ENCODE measurements around the gene NR1D1. TPM values are rescaled to one million over a fixed set of nuclear protein-coding genes. Genes with fewer than 3 reads are reported as not detected.

Gene NR1D1
- total and polyA plus RNA-seq, 2 of the 13 experiments (the other 11 are each of a cell fraction or from before 2014, with no cell fraction given): 2.1 to 2.7 TPM

GRCh38 chr17:40087903-40088718, 12.3 kb downstream of the NR1D1 start (continued):
- TF ChIP-seq ESRRA (CRISPR knock-in tag; IDR thresholded peaks at IDR 0.05; ENCODE audit: low read depth) (peak; percentile 83; the same call in 1 of the 2 replicates), ZNF333 (CRISPR knock-in tag; IDR thresholded peaks at IDR 0.05; ENCODE audit: borderline replicate concordance) (no peak), YY1 (IDR thresholded peaks at IDR 0.05; ENCODE audit: insufficient read depth, insufficient replicate concordance, low read depth, low read length) (peak; percentile 39), ARID2 (CRISPR knock-in tag; IDR thresholded peaks at IDR 0.05; ENCODE audit: borderline replicate concordance) (no peak), ZBTB38 (CRISPR knock-in tag; IDR thresholded peaks at IDR 0.05) (peak; percentile 50; the same call in 1 of the 2 replicates), SNAPC2 (CRISPR knock-in tag; IDR thresholded peaks at IDR 0.05) (no peak), RAD51 (IDR thresholded peaks at IDR 0.05; ENCODE audit: borderline replicate concordance) (no peak)
- TF ChIP-seq, protein P1, sequence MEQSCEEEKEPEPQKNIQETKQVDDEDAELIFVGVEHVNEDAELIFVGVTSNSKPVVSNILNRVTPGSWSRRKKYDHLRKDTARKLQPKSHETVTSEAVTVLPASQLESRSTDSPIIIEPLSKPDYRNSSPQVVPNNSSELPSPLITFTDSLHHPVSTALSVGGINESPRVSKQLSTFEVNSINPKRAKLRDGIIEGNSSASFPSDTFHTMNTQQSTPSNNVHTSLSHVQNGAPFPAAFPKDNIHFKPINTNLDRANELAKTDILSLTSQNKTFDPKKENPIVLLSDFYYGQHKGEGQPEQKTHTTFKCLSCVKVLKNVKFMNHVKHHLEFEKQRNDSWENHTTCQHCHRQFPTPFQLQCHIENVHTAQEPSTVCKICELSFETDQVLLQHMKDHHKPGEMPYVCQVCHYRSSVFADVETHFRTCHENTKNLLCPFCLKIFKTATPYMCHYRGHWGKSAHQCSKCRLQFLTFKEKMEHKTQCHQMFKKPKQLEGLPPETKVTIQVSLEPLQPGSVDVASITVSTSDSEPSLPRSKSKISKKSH (CRISPR knock-in tag; IDR thresholded peaks at IDR 0.05; ENCODE audit: borderline replicate concordance): no peak

DNA sequence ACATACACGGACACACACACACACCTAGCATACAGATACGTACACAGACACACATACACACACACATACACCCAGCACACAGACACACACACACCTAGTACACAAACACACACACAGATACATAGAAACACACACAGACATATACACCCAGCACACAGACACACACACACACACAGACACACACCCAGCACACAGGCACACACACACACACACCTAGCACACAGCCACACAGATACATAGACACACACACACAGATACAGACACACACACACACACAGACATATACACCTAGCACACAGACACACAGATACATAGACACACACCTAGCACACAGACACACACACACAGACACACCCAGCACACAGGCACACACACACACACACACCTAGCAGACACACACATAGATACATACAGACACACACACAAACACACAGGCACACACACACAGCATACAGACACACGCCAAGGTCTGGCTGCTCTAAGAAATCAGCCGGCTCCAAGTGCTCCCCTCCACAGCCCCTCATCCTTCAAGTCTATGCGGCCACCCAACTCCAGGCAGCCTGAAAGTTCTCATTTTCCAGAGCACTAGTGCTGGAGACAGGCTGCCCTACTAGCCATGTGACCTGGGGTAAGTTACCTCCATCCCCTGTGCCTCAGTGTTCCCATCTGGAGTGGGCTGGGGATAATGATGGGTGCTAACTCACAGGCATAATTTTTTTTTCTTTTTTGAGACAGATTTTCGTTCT, 13.2 kb downstream of the NR1D1 start:
- POLR2A ChIA-PET: interaction anchor here (1.0 to 1.7 kb wide), 8 partner anchors 12 to 53 kb away, joined by 3 to 8 read pairs (median 5); partner anchors contain the start of genes CASC3, MED24 and NR1D1
- FAIRE-seq (peak; percentile 90), DNase-seq (ENCODE audit: low spot score) (no peak), ATAC-seq (no peak)
- in situ Hi-C loops (cut with HindIII; ENCODE audit: extremely low pct_ligation_motif_present, low pct_unique_long_range_greater_than_20kb): loop anchor here (5.0 kb wide), 1 partner anchor 50 kb away; no protein-coding TSS in a partner anchor
- Histone ChIP-seq H3K36me3 (replicated peaks in 1 of 2; ENCODE audit: control insufficient read depth in 1 of 2, insufficient read depth in 2 of 2, low read length in 2 of 2) (peaks cover 21 to 43% of the 10 kb centered on the region in 2 experiments), H3K4me2 (ENCODE audit: low read depth, low read length) (no peak overlapping the region), H4K20me1 (ENCODE audit: insufficient read depth, low read length) (no peaks in the 10 kb centered on the region), H3K79me2 (ENCODE audit: insufficient read depth, low read length) (no peaks in the 10 kb centered on the region), H3K4me1 (ENCODE audit: insufficient read depth, low read length) (0 out of 2 replicates have a peak, but pooled peaks cover 13% of the 10 kb centered on the region), H3K27ac (ENCODE audit: extremely low read length, insufficient read depth, low read length) (no peak overlapping the region), H2AFZ (ENCODE audit: low read length) (no peak overlapping the region), H3K9ac (ENCODE audit: insufficient read depth, low read depth, low read length) (no peak overlapping the region), H3K27me3 (ENCODE audit: control insufficient read depth in 1 of 2, insufficient read depth in 2 of 2, low read length in 2 of 2) (no peaks in the 10 kb centered on the region), H3K9me3 (ENCODE audit: low read length) (no peaks in the 10 kb centered on the region), H3K4me3 (replicated peaks in 1 of 3; ENCODE audit: insufficient read depth in 1 of 3, low read depth in 2 of 3, low read length in 3 of 3) (no peak overlapping the region)
- no TSS peak for BruUV-seq (replicated peaks)
- CTCF ChIA-PET (ENCODE audit: low intra/inter-chr PET ratio, low total read pairs): interaction anchor here (0.7 to 2.2 kb wide), 6 partner anchors 10 to 73 kb away, joined by 3 to 11 read pairs (median 7); no protein-coding TSS in a partner anchor
- 91% methylated on average over 6 of the region's 6 CpGs for WGBS (ENCODE audit: low lambda C conversion rate)
- intact Hi-C loops (cut with micrococcal nuclease; ENCODE audit: unreplicated experiment): no loop called here
- TF ChIP-seq ZFY (CRISPR knock-in tag; IDR thresholded peaks at IDR 0.05) (no peak), ZNF282 (IDR thresholded peaks at IDR 0.05; ENCODE audit: partially characterized antibody) (peak; percentile 80), SOX6 (IDR thresholded peaks at IDR 0.05) (0 out of 2 replicates have a peak, but pooled peaks have one; percentile 80), SOX6 (CRISPR knock-in tag; IDR thresholded peaks at IDR 0.05) (no peak), FOXA1 (IDR thresholded peaks at IDR 0.05) (peak; percentile 47; the same call in 1 of the 2 replicates), FOXA1 (CRISPR knock-in tag; IDR thresholded peaks at IDR 0.05) (no peak), ZNF619 (CRISPR knock-in tag; IDR thresholded peaks at IDR 0.05) (no peak), ZNF839 (CRISPR knock-in tag; IDR thresholded peaks at IDR 0.05; ENCODE audit: borderline replicate concordance) (no peak), SP1 (IDR thresholded peaks at IDR 0.05) (peak; percentile 40; the same call in 1 of the 2 replicates), SP1 (CRISPR knock-in tag; IDR thresholded peaks at IDR 0.05) (no peak), NBN (conservative IDR thresholded peaks at IDR 0.05) (0 out of 2 replicates have a peak, but pooled peaks have one; percentile 53), PHF5A (CRISPR knock-in tag; IDR thresholded peaks at IDR 0.05; ENCODE audit: low read depth, unreplicated experiment) (no peak), HOXA9 (CRISPR knock-in tag; IDR thresholded peaks at IDR 0.05; ENCODE audit: borderline replicate concordance) (peak; percentile 37; the same call in 1 of the 2 replicates), NFRKB (IDR thresholded peaks at IDR 0.05) (0 out of 2 replicates have a peak, but pooled peaks have one; percentile 40), ATF7 (IDR thresholded peaks at IDR 0.05) (0 out of 2 replicates have a peak, but pooled peaks have one; percentile 3), ATF7 (CRISPR knock-in tag; IDR thresholded peaks at IDR 0.05) (no peak)
